NB4 (cell line): ENCODE measurements around the gene BCAR3.

Source experiments
- CTCF ChIP-seq: IDR thresholded peaks from one replicate; pipeline ENCODE4 v1.5.1; 2012; ENCODE audit warnings: low read depth, low read length
- POLR2A ChIP-seq: IDR thresholded peaks from 2 replicates; pipeline ENCODE4 v1.6.1; 2011; ENCODE audit warnings: mild to moderate bottlenecking; ENCODE audit not compliant: insufficient read length; ENCODE audit errors: extremely low read depth

DNA sequence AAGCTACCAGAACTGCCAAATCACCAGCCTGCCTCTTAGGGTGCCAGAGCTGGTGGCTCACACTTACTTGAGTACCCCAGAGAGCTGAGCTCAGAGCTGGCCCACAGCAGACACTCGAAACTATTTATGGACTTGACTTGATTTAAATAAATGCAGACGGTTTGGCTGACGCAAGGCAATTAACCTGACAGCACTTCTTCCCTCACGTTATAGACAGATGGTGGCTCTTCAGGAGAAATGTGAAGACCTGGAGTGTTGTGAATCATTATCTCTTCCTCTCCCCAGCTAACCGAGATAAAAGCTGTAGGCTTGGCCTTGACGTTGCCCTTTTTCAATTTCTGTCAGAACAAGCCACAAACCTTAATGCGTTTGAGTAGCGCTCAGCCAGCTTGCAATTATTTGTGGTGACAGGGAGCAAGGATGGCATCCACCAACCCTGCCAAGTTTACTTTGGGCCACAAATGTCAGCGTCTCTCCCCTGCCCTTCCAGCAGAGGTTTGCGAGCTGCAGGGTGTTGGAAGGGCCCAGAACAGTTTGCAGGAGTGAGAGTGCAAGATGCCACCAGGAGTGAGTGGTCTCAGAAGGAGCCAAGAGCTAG lies 34.0 kb upstream of the BCAR3 start:
- TF ChIP-seq CTCF (no peak), POLR2A (no peak)
